ENCODE measurements around the gene SYP. TPM values are rescaled to one million over a fixed set of nuclear protein-coding genes. Genes with fewer than 3 reads are reported as not detected.

Gene SYP
- total RNA-seq, 1 donor from 2014 or later = 0.27 TPM

DNA sequence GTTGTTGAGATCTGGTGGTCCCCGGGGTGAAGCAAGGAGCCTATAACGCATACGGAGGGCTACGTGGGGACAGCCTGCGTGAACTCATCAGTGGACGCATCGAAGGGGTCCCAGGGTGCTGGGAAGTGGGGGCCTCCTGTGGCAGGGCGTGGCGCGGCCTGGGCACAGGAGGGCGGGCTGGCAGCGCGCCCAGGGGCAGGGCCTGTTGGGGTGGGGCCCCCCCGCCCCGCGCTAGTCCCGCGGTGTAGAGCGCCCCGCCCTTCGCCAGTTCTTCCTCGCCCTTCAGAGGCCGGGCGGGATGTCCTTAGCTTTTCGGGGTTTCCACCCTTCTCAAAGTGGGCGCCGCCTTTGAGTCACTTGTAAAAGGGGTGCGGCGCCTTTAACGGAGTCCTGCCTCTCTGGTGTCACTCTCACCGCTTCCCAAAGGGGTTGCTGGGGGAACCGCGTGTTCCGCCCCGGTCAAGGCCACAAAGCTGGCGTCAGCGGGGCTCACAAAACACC lies 27.7 kb downstream of the SYP start:
- Mint-ChIP-seq H3K36me3 (peaks cover 20% of the 10 kb centered on the region), H3K27ac (peak overlapping the region; percentile 53)

DNA sequence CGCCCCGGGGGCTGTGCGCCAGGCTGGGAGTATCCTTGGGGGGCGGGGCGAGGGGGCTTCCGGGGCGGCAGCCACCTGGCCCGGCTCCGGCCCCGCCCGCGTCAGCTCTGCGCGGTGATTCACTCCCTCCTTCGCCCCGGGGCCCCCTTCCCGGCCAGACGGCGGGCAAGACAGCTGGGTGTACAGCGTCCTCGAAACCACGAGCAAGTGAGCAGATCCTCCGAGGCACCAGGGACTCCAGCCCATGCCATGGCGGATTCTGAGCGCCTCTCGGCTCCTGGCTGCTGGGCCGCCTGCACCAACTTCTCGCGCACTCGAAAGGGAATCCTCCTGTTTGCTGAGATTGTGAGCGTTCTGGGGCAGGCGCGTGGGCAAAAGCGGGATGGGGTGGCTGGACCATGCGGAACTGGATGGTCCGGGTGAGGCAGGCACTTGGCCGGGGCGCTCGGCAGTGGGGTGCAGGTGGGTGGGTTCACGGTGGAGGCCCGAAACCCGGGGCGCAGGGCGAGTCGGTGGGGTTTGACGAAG lies 28.2 kb downstream of the SYP start, which contains the start of gene PLP2:
Gene PLP2 (plus strand): TSS at position 147 of the 528 bp plus-strand sequence. CDS start 103 bp downstream, at position 250.
- Mint-ChIP-seq H3K27ac (peak within 1 kb of the TSS; percentile 53), H3K27me3 (ENCODE audit: low read depth) (peaks cover 10% of the 10 kb centered on the region), H3K36me3 (peaks cover 20% of the 10 kb centered on the region), H3K4me1 (peaks cover 15% of the 10 kb centered on the region), H3K9me3 (peaks cover 10% of the 10 kb centered on the region), H3K4me3 (peak within 1 kb of the TSS; percentile 73)
- no peak for DNase-seq (ENCODE audit: low spot score in 2 of 2, unreplicated experiment in 2 of 2)
- TF ChIP-seq, protein P1, sequence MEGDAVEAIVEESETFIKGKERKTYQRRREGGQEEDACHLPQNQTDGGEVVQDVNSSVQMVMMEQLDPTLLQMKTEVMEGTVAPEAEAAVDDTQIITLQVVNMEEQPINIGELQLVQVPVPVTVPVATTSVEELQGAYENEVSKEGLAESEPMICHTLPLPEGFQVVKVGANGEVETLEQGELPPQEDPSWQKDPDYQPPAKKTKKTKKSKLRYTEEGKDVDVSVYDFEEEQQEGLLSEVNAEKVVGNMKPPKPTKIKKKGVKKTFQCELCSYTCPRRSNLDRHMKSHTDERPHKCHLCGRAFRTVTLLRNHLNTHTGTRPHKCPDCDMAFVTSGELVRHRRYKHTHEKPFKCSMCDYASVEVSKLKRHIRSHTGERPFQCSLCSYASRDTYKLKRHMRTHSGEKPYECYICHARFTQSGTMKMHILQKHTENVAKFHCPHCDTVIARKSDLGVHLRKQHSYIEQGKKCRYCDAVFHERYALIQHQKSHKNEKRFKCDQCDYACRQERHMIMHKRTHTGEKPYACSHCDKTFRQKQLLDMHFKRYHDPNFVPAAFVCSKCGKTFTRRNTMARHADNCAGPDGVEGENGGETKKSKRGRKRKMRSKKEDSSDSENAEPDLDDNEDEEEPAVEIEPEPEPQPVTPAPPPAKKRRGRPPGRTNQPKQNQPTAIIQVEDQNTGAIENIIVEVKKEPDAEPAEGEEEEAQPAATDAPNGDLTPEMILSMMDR (IDR thresholded peaks at IDR 0.05; ENCODE audit: unreplicated experiment) = no peak

More for the DNA sequence above, 27.7 kb downstream of the SYP start:
- TF ChIP-seq, protein P1 (IDR thresholded peaks at IDR 0.05; ENCODE audit: unreplicated experiment) = no peak
- DNase-seq (ENCODE audit: low spot score in 2 of 2, unreplicated experiment in 2 of 2) = no peak
- peaks cover 10% of the 10 kb centered on the region for H3K27me3 Mint-ChIP-seq (ENCODE audit: low read depth)
- H3K4me1 Mint-ChIP-seq = peaks cover 12% of the 10 kb centered on the region
- peaks cover 10% of the 10 kb centered on the region for H3K9me3 Mint-ChIP-seq
- H3K4me3 Mint-ChIP-seq = peak overlapping the region; percentile 73

DNA sequence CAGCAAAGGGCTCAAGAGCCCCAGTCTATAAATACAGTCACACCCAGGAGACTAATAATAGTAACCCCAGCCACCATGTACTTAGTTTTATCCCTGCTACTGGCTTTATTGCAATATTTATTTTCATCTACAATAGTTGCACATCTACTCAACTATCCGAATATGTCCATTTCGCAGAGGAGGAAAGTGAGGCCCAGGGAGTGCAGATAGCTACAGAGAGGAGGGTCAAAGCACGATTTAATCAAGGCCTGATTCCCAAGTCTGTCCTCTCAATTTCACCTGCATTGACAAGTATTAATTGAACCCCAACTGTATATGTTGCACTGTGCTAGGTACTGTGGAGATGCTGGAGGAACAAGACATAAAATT lies 32.3 kb downstream of the SYP start:
- no peak for DNase-seq (ENCODE audit: low spot score in 2 of 2, unreplicated experiment in 2 of 2)
- no peak overlapping the region for H3K27ac Mint-ChIP-seq
- H3K9me3 Mint-ChIP-seq = no peaks in the 10 kb centered on the region
- H3K4me3 Mint-ChIP-seq = peak overlapping the region; percentile 60
- no peaks in the 10 kb centered on the region for H3K36me3 Mint-ChIP-seq
- TF ChIP-seq, protein P1 (IDR thresholded peaks at IDR 0.05; ENCODE audit: unreplicated experiment) = no peak
- peaks cover 8% of the 10 kb centered on the region for H3K27me3 Mint-ChIP-seq (ENCODE audit: low read depth)
- H3K4me1 Mint-ChIP-seq = peaks cover 19% of the 10 kb centered on the region

DNA sequence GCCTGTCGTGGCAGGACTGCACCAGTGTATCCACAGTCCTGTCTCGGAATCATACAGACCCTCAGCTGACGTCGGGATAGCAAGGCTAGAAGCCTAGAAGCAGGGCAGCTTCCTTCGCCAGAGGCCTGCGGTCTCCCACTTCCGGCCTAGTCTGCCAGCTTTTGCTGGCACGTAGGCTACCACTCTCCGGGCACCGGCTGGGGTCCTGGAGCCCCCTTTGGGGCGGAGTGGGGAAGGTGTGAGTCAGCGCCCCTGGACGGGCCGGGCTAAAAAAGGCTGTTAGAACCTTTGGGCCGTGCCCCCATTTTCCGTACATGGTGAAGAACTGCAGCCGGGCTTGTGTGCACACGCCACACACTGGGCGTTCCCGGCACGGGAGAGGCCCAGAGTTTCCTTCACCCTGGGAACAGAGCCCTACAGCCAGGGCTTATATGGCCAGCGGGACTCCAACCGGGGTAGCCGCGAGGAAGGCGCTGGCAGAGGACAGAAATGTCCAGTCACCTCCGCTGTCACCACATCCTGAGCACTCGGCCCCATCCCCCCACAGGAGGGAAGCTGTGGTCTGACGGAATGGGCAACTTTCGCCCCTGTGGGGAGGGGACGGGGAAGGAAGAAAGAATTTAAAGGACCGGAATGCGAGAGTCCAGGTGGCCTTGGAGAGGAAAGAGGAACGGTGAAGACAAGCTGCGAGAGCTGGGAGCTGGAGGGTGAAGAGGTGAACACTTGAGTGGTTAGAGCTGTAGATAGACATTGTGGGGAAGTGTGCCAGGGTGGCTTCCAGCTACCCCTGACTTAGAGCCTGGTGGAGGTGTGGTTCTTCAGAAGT lies 32.9 kb downstream of the SYP start:
- Mint-ChIP-seq H3K27me3 (ENCODE audit: low read depth) (peaks cover 8% of the 10 kb centered on the region), H3K36me3 (no peaks in the 10 kb centered on the region), H3K9me3 (no peaks in the 10 kb centered on the region), H3K27ac (peak overlapping the region; percentile 89), H3K4me3 (peak overlapping the region; percentile 60), H3K4me1 (peaks cover 17% of the 10 kb centered on the region)
- no peak for DNase-seq (ENCODE audit: low spot score in 2 of 2, unreplicated experiment in 2 of 2)
- TF ChIP-seq, protein P1 (IDR thresholded peaks at IDR 0.05; ENCODE audit: unreplicated experiment) = no peak

DNA sequence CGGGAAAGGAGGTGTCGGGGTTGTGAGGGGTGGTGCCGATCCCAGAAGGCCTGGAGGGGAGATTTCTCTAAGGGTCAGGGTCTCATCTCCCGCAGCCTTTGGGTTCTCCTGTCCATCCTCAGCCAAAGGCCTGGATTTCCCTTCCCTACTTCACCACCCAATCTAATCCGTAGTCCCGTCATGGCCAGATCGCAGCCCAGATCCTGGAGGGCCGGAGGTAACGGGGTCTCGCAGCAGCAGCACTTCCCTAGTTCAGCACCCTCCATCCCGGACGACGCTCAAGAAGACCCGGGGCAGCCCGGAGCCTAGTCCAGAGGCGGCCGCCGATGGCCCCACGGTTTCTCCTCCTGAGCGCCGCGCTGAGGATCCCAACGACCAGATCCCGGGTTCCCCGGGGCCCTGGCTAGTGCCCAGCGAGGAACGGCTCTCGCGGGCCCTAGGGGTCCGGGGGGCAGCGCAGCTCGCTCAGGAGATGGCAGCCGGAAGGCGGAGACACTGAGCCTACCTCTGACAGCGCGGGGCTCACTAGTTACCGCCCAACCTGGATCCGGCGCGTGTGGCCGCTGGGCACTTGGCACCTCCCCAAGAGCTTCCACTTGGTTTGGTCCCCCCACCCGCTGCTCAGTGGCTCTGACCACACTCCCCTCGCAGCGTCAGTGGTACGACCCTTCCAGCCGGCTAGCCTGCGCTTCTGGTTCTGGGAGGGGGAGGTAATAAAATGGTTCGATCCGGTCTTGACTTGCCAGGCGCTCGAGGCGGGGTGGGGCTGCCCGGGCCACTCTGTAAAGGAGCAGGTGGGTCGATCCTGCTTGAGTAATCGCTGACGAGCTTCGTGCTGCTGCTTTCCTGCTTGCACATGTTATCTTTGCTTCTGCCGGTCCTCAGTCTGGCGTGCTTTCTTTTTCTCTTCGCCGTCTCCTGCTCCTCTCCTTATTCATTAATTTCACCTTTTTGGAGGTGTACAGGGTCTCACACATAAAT lies 33.8 kb downstream of the SYP start:
- peaks cover 17% of the 10 kb centered on the region for H3K4me1 Mint-ChIP-seq
- H3K36me3 Mint-ChIP-seq = no peaks in the 10 kb centered on the region
- TF ChIP-seq, protein P1 (IDR thresholded peaks at IDR 0.05; ENCODE audit: unreplicated experiment) = no peak
- peak overlapping the region; percentile 89 for H3K27ac Mint-ChIP-seq
- H3K9me3 Mint-ChIP-seq = peaks cover 3% of the 10 kb centered on the region
- H3K4me3 Mint-ChIP-seq = peak overlapping the region; percentile 60
- peaks cover 1% of the 10 kb centered on the region for H3K27me3 Mint-ChIP-seq (ENCODE audit: low read depth)
- DNase-seq (ENCODE audit: low spot score in 2 of 2, unreplicated experiment in 2 of 2) = peak; percentile 47 to 72

All from mesothelial cell of epicardium (in vitro differentiated cells).